RWPE2 (cell line): ENCODE data around the gene ZNF366.

Source experiments
- ATAC-seq: fragments of 200-7000 bp; cut with Tn5 transposase; 3 replicates; pipeline ENCODE4 v1.9.1; 2021; ENCODE audit warnings: low read depth
- DNase-seq: peaks from one replicate; pipeline ENCODE4 v3.0.0-alpha.2; 2020; ENCODE audit warnings: low spot score
- H3K27ac ChIP-seq: fragments of 450-650 bp; 2 replicates; pipeline ENCODE4 v1.5.1; 2017; ENCODE audit warnings: mild to moderate bottlenecking; ENCODE audit not compliant: poor library complexity, severe bottlenecking
- H3K27me3 ChIP-seq: fragments of 250-450 bp; sonication (Bioruptor Pico); 2 replicates; pipeline ENCODE4 v1.5.1; 2021; ENCODE audit warnings: mild to moderate bottlenecking, moderate library complexity; ENCODE audit not compliant: insufficient read depth, poor library complexity, severe bottlenecking
- H3K36me3 ChIP-seq: fragments of 250-450 bp; sonication (Bioruptor Pico); 2 replicates; pipeline ENCODE4 v1.5.1; 2020; ENCODE audit warnings: low read depth, mild to moderate bottlenecking, moderate library complexity
- H3K4me1 ChIP-seq: fragments of 250-450 bp; sonication (Bioruptor Pico); 2 replicates; pipeline ENCODE4 v1.5.1; 2021; ENCODE audit warnings: mild to moderate bottlenecking, moderate library complexity; ENCODE audit not compliant: insufficient read depth, poor library complexity, severe bottlenecking
- H3K4me3 ChIP-seq: fragments of 250-450 bp; sonication (Bioruptor Pico); 2 replicates; pipeline ENCODE4 v1.5.1; 2021; ENCODE audit warnings: mild to moderate bottlenecking, moderate library complexity; ENCODE audit not compliant: severe bottlenecking
- H3K9me3 ChIP-seq: fragments of 250-450 bp; sonication (Bioruptor Pico); 2 replicates; pipeline ENCODE4 v1.5.1; 2021; ENCODE audit warnings: mild to moderate bottlenecking, moderate library complexity; ENCODE audit not compliant: severe bottlenecking
- TF ChIP-seq, protein P1 (sequence below): fragments of 450-650 bp; IDR thresholded peaks from one replicate; pipeline ENCODE4 v1.5.1; 2017; ENCODE audit warnings: mild to moderate bottlenecking, moderate library complexity; ENCODE audit not compliant: poor library complexity, severe bottlenecking

ZNF366 gene

DNA sequence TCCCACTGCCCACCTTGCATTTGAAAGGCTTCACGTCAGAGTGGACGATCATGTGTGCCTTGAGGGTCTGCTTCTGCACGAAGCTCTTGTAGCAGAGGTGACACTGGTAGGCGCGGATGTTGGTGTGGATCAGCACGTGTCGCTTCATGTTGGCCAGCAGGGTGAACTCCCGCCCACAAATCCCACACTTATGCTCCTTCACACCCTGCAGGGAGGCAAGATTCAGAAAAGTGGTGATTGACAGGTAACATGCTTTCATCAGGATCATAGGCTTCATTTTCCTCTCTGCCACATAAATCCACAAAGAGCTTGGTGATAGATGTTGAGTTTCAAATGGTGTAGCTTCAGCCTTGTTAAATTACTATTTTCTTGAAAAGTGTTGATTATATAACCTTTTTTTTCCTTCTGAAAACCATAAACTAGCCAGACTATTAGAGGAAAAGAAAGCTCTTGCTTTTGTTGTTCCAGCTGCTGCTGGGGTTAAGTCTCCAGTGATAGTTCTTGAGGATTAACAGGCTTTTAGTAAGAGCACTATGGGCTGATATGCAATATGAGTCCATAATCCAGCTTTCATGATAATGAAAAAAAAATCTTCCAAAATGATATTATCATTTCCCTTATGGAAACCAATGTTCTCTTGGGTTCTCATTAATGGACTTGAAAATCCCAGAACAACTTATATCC, 50.7 kb downstream of the ZNF366 start:
- no peak overlapping the region for H3K4me3 ChIP-seq
- DNase-seq: no peak
- H3K27me3 ChIP-seq: no peaks in the 10 kb centered on the region
- ATAC-seq: no peak
- TF ChIP-seq, protein P1, sequence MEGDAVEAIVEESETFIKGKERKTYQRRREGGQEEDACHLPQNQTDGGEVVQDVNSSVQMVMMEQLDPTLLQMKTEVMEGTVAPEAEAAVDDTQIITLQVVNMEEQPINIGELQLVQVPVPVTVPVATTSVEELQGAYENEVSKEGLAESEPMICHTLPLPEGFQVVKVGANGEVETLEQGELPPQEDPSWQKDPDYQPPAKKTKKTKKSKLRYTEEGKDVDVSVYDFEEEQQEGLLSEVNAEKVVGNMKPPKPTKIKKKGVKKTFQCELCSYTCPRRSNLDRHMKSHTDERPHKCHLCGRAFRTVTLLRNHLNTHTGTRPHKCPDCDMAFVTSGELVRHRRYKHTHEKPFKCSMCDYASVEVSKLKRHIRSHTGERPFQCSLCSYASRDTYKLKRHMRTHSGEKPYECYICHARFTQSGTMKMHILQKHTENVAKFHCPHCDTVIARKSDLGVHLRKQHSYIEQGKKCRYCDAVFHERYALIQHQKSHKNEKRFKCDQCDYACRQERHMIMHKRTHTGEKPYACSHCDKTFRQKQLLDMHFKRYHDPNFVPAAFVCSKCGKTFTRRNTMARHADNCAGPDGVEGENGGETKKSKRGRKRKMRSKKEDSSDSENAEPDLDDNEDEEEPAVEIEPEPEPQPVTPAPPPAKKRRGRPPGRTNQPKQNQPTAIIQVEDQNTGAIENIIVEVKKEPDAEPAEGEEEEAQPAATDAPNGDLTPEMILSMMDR: no peak
- no peaks in the 10 kb centered on the region for H3K9me3 ChIP-seq
- H3K36me3 ChIP-seq: no peaks in the 10 kb centered on the region
- no peak overlapping the region for H3K27ac ChIP-seq
- peaks cover 15% of the 10 kb centered on the region for H3K4me1 ChIP-seq

DNA sequence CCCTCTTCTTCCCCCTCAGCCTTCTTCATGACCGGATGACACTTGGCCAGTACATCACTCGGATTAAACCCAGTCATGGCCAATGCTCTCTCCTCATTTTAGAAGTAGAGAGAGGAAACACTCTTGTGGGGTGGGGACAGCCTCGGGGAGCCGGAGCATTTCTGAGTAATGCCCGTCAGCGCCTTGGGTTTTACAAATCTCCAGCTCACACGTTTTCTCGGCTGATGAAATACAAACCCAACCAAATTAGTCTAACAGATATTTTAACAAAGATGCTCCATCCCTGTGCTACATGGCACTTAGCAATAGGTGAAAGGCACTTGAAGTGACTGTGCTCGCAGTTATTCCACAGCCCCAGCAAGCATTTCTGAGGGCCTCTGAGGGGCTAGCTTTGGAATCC, 51.7 kb downstream of the ZNF366 start:
- TF ChIP-seq, protein P1: no peak
- no peaks in the 10 kb centered on the region for H3K9me3 ChIP-seq
- H3K27me3 ChIP-seq: no peaks in the 10 kb centered on the region
- H3K4me1 ChIP-seq: peaks cover 15% of the 10 kb centered on the region
- no peak overlapping the region for H3K4me3 ChIP-seq
- DNase-seq (no peak), ATAC-seq (no peak)
- H3K36me3 ChIP-seq: no peaks in the 10 kb centered on the region
- H3K27ac ChIP-seq: no peak overlapping the region

DNA sequence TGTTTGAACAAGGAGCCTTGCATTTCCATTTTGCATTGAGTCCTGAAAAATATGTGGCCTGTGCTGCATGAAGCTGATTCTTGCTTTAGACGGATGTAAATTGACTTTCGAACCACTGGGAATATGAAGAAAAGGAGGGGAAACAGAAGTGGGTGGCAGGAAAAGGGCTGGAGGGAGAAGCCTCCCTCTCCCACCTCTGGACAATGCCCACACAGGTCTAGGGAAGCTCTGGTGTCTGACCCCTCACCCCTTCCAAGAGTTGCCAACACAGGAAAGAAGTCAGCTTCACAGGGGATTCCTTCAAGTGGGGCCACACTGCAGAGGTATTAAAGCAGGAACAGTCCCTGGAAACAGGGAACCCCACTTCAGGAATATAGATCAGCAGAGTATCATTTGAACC, 52.2 kb downstream of the ZNF366 start:
- no peaks in the 10 kb centered on the region for H3K9me3 ChIP-seq
- no peak for ATAC-seq
- no peak overlapping the region for H3K27ac ChIP-seq
- TF ChIP-seq, protein P1: no peak
- H3K27me3 ChIP-seq: no peaks in the 10 kb centered on the region
- peaks cover 15% of the 10 kb centered on the region for H3K4me1 ChIP-seq
- no peaks in the 10 kb centered on the region for H3K36me3 ChIP-seq
- DNase-seq: no peak
- no peak overlapping the region for H3K4me3 ChIP-seq

DNA sequence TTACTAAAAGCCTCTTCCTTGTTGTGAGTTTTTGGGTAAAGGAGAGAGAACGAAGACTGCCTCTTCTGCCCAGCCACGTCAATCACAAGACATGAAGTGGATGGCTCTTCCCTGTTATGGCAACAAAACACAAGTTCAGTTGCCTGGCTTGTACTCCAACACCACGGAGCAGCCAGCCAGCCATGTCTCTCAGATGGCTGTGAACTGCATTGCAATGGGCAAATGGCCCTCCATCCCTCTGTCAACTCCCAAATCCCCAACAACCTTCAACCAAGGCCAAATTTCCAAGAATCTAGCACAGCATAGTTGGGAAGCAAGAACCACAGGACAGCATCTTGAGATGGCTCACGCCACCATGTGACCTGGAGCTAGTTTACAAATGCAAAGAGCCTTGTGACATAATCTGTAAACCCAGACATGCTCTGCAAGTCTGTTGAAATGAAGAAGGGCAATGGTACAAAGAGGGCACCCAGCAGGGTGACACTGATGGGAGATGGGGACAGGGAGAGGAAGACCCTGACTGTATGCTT, 53.9 kb downstream of the ZNF366 start:
- Histone ChIP-seq H3K27ac (peak overlapping the region; percentile 81), H3K36me3 (no peaks in the 10 kb centered on the region), H3K9me3 (no peaks in the 10 kb centered on the region), H3K27me3 (no peaks in the 10 kb centered on the region), H3K4me3 (no peak overlapping the region), H3K4me1 (peaks cover 15% of the 10 kb centered on the region)
- no peak for DNase-seq
- no peak for ATAC-seq
- TF ChIP-seq, protein P1: no peak
